Mammary epithelial cell (primary cell): ENCODE data around the gene PC.

Experiments
- EZH2 ChIP-seq: IDR thresholded peaks from 2 replicates; pipeline ENCODE4 v1.6.1; 2012; ENCODE audit warnings: low read length, inconsistent platforms, borderline replicate concordance
- TF ChIP-seq, protein P1 (sequence below), 2 donors: IDR thresholded peaks in 1 of 2; conservative IDR thresholded peaks in 1 of 2; 2 replicates each; pipeline ENCODE4 v1.5.1; 2011 to 2012; ENCODE audit warnings: inconsistent platforms in 2 of 2, low read length in 2 of 2, mild to moderate bottlenecking in 2 of 2, control low read depth in 1 of 2, low read depth in 1 of 2; ENCODE audit not compliant: insufficient read depth in 1 of 2; ENCODE audit errors: extremely low read depth in 1 of 2

GRCh38 chr11:66891851-66892660 lies 66.1 kb downstream of the PC start:
- TF ChIP-seq, protein P1, sequence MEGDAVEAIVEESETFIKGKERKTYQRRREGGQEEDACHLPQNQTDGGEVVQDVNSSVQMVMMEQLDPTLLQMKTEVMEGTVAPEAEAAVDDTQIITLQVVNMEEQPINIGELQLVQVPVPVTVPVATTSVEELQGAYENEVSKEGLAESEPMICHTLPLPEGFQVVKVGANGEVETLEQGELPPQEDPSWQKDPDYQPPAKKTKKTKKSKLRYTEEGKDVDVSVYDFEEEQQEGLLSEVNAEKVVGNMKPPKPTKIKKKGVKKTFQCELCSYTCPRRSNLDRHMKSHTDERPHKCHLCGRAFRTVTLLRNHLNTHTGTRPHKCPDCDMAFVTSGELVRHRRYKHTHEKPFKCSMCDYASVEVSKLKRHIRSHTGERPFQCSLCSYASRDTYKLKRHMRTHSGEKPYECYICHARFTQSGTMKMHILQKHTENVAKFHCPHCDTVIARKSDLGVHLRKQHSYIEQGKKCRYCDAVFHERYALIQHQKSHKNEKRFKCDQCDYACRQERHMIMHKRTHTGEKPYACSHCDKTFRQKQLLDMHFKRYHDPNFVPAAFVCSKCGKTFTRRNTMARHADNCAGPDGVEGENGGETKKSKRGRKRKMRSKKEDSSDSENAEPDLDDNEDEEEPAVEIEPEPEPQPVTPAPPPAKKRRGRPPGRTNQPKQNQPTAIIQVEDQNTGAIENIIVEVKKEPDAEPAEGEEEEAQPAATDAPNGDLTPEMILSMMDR (conservative IDR thresholded peaks at IDR 0.05 in 1 of 2, IDR thresholded peaks at IDR 0.05 in 1 of 2; ENCODE audit: extremely low read depth in 1 of 2, insufficient read depth in 1 of 2, low read depth in 1 of 2, low read length in 2 of 2) = peak in 1 of 2 donors; percentile 10
- TF ChIP-seq EZH2 = no peak
